ENCODE measurements around the gene GSS.

DNA sequence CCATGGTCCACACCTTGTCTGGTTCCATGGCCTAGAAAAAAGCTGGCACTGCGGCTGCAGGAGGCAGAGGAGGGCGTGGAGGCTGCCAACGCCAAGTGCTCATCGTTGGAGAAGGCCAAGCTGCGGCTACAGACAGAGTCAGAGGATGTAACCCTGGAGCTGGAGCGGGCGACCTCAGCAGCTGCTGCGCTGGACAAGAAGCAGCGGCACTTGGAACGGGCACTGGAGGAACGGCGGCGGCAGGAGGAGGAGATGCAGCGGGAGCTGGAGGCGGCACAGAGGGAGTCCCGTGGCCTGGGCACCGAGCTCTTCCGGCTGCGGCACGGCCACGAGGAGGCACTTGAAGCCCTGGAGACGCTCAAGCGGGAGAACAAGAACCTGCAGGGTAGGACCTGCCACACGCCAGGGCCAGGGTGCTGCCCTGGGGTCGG, 43.4 kb upstream of the GSS start:
- TF ChIP-seq, protein P1, sequence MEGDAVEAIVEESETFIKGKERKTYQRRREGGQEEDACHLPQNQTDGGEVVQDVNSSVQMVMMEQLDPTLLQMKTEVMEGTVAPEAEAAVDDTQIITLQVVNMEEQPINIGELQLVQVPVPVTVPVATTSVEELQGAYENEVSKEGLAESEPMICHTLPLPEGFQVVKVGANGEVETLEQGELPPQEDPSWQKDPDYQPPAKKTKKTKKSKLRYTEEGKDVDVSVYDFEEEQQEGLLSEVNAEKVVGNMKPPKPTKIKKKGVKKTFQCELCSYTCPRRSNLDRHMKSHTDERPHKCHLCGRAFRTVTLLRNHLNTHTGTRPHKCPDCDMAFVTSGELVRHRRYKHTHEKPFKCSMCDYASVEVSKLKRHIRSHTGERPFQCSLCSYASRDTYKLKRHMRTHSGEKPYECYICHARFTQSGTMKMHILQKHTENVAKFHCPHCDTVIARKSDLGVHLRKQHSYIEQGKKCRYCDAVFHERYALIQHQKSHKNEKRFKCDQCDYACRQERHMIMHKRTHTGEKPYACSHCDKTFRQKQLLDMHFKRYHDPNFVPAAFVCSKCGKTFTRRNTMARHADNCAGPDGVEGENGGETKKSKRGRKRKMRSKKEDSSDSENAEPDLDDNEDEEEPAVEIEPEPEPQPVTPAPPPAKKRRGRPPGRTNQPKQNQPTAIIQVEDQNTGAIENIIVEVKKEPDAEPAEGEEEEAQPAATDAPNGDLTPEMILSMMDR (IDR thresholded peaks at IDR 0.05; ENCODE audit: insufficient read depth, low read length) = no peak
- TF ChIP-seq, protein P2, sequence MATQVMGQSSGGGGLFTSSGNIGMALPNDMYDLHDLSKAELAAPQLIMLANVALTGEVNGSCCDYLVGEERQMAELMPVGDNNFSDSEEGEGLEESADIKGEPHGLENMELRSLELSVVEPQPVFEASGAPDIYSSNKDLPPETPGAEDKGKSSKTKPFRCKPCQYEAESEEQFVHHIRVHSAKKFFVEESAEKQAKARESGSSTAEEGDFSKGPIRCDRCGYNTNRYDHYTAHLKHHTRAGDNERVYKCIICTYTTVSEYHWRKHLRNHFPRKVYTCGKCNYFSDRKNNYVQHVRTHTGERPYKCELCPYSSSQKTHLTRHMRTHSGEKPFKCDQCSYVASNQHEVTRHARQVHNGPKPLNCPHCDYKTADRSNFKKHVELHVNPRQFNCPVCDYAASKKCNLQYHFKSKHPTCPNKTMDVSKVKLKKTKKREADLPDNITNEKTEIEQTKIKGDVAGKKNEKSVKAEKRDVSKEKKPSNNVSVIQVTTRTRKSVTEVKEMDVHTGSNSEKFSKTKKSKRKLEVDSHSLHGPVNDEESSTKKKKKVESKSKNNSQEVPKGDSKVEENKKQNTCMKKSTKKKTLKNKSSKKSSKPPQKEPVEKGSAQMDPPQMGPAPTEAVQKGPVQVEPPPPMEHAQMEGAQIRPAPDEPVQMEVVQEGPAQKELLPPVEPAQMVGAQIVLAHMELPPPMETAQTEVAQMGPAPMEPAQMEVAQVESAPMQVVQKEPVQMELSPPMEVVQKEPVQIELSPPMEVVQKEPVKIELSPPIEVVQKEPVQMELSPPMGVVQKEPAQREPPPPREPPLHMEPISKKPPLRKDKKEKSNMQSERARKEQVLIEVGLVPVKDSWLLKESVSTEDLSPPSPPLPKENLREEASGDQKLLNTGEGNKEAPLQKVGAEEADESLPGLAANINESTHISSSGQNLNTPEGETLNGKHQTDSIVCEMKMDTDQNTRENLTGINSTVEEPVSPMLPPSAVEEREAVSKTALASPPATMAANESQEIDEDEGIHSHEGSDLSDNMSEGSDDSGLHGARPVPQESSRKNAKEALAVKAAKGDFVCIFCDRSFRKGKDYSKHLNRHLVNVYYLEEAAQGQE (IDR thresholded peaks at IDR 0.05; ENCODE audit: insufficient replicate concordance, low read depth) = no peak
- TF ChIP-seq SPI1 (IDR thresholded peaks at IDR 0.05; ENCODE audit: borderline replicate concordance, low read depth) (no peak), GABPA (IDR thresholded peaks at IDR 0.05; ENCODE audit: low read depth) (no peak), POLR2AphosphoS5 (IDR thresholded peaks at IDR 0.05; ENCODE audit: low read depth) (no peak)
